HG03565 (cell line): ENCODE measurements around the gene SERPINA4.

Experiments
- ATAC-seq: cut with Tn5 transposase; IDR thresholded peaks from one replicate; pipeline ENCODE4 v1.9.1; 2021; ENCODE audit warnings: mild to moderate bottlenecking, moderate library complexity; ENCODE audit not compliant: unreplicated experiment

Gene SERPINA4

GRCh38 chr14:94613720-94614644 lies 52.7 kb downstream of the SERPINA4 start:
- ATAC-seq, result no peak

GRCh38 chr14:94614802-94615201 lies 53.6 kb downstream of the SERPINA4 start:
- no peak for ATAC-seq

- ATAC-seq, result no peak
Measured at GRCh38 chr14:94615254-94615653, 54.0 kb downstream of the SERPINA4 start.

- no peak for ATAC-seq
Measured at GRCh38 chr14:94615823-94616570, 54.8 kb downstream of the SERPINA4 start.

GRCh38 chr14:94617366-94617941 lies 56.2 kb downstream of the SERPINA4 start:
- no peak for ATAC-seq

- ATAC-seq, result no peak
Measured at GRCh38 chr14:94617988-94618822, 57.0 kb downstream of the SERPINA4 start.

- ATAC-seq, result no peak
Measured at GRCh38 chr14:94619297-94619696, 58.1 kb downstream of the SERPINA4 start.
